ENCODE data around the gene FREM1. TPM values are rescaled to one million over a fixed set of nuclear protein-coding genes. Genes with fewer than 3 reads are reported as not detected.
"Not testable (repeated sequence)": the region's sequence is repeated elsewhere in the genome, so short reads cannot be mapped to it uniquely, and the experiment has no call there.

Gene FREM1
- total RNA-seq, 1 experiment from 2014 or later: 1.2 TPM

DNA sequence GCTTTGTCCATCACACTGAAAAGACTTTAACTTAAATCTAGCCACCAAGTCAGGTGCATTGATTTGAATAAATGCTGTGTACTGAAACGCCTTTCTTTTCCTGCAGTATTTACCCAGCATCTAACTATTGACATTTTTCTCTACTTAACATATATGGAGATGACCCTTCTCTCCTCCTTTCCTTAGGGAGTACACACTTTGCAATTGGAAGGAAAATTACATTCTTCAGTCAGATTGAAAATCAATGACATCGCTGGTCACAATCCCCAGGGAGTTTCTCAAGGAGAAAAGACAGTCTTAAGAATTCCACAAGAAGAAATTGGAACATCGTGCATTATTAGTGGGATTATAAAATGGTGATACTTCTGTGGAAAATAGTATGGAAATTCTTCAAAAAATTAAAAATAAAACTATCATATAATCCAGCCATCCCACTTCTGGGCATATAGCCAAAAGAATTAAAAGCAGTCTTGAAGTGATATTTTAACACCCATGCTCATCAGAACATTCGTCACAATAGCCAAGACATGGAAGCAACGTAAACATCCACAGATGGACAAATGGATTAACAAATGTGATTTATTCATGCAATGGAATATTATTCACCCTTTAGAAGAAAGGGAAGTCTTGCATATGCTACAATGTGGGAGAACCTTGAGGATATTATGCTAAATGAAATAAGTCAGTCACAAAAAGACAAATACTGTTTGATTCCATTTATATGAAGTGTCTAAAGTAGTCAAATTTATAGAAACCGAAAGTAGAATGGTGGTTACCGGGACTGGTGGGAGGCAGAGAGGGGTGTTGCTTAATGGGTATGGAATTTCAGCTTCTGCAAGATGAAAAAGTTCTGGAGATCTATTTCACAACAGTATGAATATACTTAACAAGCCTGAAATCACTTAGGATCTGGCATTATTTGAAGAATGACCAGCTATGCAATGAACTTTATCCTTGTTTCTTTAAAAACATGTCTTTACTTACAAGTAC is 14.3 kb upstream of the FREM1 start:
- H3K36me3 ChIP-seq (ENCODE audit: low read depth, low read length): no peaks in the 10 kb centered on the region
- no peak for TF ChIP-seq CTCF (conservative IDR thresholded peaks at IDR 0.05; ENCODE audit: low read depth, low read length)
- TF ChIP-seq EZH2 (IDR thresholded peaks at IDR 0.05; ENCODE audit: low read length, unreplicated experiment): no peak
- no peak for TF ChIP-seq EZH2phosphoT487 (IDR thresholded peaks at IDR 0.05; ENCODE audit: borderline replicate concordance, low read length)
- H3K79me2 ChIP-seq (ENCODE audit: low read length): no peaks in the 10 kb centered on the region
- H3K4me1 ChIP-seq (ENCODE audit: insufficient read depth, low read length): no peaks in the 10 kb centered on the region
- H3K9me2 ChIP-seq (replicated peaks; ENCODE audit: low read length): no peaks in the 10 kb centered on the region
- H3K27ac ChIP-seq (ENCODE audit: low read length): no peak overlapping the region
- no TSS peak for BruUV-seq (replicated peaks)
- no peak for ATAC-seq
- intact Hi-C loops (cut with micrococcal nuclease): no loop called here
- ChIA-PET POLR2A (ENCODE audit: unreplicated experiment) (no interaction called here), CTCF (no interaction called here)
- no peaks in the 10 kb centered on the region for H3K27me3 ChIP-seq (ENCODE audit: low read length)
- no peak overlapping the region for H3K4me3 ChIP-seq (ENCODE audit: low read length)
- H4K20me1 ChIP-seq (ENCODE audit: low read length): no peaks in the 10 kb centered on the region
- no peak overlapping the region for H2AFZ ChIP-seq (ENCODE audit: low read length)
- 0 out of 2 replicates have a peak overlapping the region, but pooled peaks have one; percentile 22 for H3K4me2 ChIP-seq (ENCODE audit: low read length)
- no peaks in the 10 kb centered on the region for H3K9me3 ChIP-seq (ENCODE audit: low read length)
- H3F3A ChIP-seq (ENCODE audit: low read length, unreplicated experiment): no peaks in the 10 kb centered on the region
- no peak for DNase-seq
- H3K9ac ChIP-seq (ENCODE audit: low read length): no peak overlapping the region

DNA sequence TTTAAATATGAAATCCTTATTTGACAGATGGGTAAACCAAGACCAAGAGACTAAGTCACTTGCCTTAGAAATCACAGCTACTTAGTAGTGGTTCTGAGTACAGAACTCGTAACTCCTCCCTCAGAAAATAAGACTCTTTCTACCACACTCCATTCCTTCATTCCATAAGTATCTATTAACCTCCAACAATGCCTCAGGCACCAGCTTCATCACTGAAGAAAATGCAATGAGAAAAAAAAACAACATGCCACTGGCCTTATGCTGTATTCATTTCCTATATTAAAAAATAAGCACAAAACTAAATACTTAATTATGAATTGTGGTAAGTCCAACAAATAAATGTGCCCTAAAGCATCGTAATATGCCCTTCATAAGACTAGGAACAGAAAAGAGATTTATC is 13.5 kb upstream of the FREM1 start:
- ATAC-seq (no peak), DNase-seq (no peak)
- Histone ChIP-seq H3K27me3 (ENCODE audit: low read length) (no peaks in the 10 kb centered on the region), H4K20me1 (ENCODE audit: low read length) (no peaks in the 10 kb centered on the region), H3K9ac (ENCODE audit: low read length) (no peak overlapping the region), H3K4me3 (ENCODE audit: low read length) (no peak overlapping the region), H3K27ac (ENCODE audit: low read length) (no peak overlapping the region), H3K4me2 (ENCODE audit: low read length) (no peak overlapping the region), H2AFZ (ENCODE audit: low read length) (no peak overlapping the region), H3K9me3 (ENCODE audit: low read length) (no peaks in the 10 kb centered on the region), H3K4me1 (ENCODE audit: insufficient read depth, low read length) (no peaks in the 10 kb centered on the region), H3K9me2 (replicated peaks; ENCODE audit: low read length) (no peaks in the 10 kb centered on the region), H3F3A (ENCODE audit: low read length, unreplicated experiment) (no peaks in the 10 kb centered on the region), H3K36me3 (ENCODE audit: low read depth, low read length) (no peaks in the 10 kb centered on the region), H3K79me2 (ENCODE audit: low read length) (no peaks in the 10 kb centered on the region)
- no TSS peak for BruUV-seq (replicated peaks)
- TF ChIP-seq EZH2phosphoT487 (IDR thresholded peaks at IDR 0.05; ENCODE audit: borderline replicate concordance, low read length) (no peak), EZH2 (IDR thresholded peaks at IDR 0.05; ENCODE audit: low read length, unreplicated experiment) (no peak), CTCF (conservative IDR thresholded peaks at IDR 0.05; ENCODE audit: low read depth, low read length) (no peak)
- CTCF ChIA-PET: no interaction called here
- intact Hi-C loops (cut with micrococcal nuclease): no loop called here
- POLR2A ChIA-PET (ENCODE audit: unreplicated experiment): no interaction called here

- BruUV-seq (replicated peaks); intact Hi-C loops (cut with micrococcal nuclease); H3K4me2 ChIP-seq (ENCODE audit: low read length); H3K4me1 ChIP-seq (ENCODE audit: insufficient read depth, low read length); ATAC-seq; H3K9ac ChIP-seq (ENCODE audit: low read length); DNase-seq; H3K36me3 ChIP-seq (ENCODE audit: low read depth, low read length); H3K9me2 ChIP-seq (replicated peaks; ENCODE audit: low read length); H3K9me3 ChIP-seq (ENCODE audit: low read length); H2AFZ ChIP-seq (ENCODE audit: low read length); H3K4me3 ChIP-seq (ENCODE audit: low read length); H3K79me2 ChIP-seq (ENCODE audit: low read length); CTCF ChIA-PET; H3F3A ChIP-seq (ENCODE audit: low read length, unreplicated experiment); H3K27ac ChIP-seq (ENCODE audit: low read length); POLR2A ChIA-PET (ENCODE audit: unreplicated experiment); H4K20me1 ChIP-seq (ENCODE audit: low read length); H3K27me3 ChIP-seq (ENCODE audit: low read length): not testable (repeated sequence)
Observed at GRCh38 chr9:14920805-14921204, 10.6 kb upstream of the FREM1 start.

Measured in PC-3 (cell line).